Epithelial cell of esophagus (primary cell): ENCODE results near the gene TSPAN9.

Experiments
- DNase-seq: peaks from one replicate; pipeline ENCODE4 v3.0.0; 2010; ENCODE audit warnings: low read depth
- H3K4me3 ChIP-seq: 2 replicates; pipeline ENCODE4 v1.5.1; 2011; ENCODE audit warnings: mild to moderate bottlenecking, low read length, control low read depth
- TF ChIP-seq, protein P1 (sequence below): IDR thresholded peaks from 2 replicates; pipeline ENCODE4 v1.5.1; 2011; ENCODE audit warnings: low read depth, mild to moderate bottlenecking, low read length, control low read depth, inconsistent platforms; ENCODE audit not compliant: insufficient read depth; ENCODE audit errors: missing control alignments

Gene TSPAN9

DNA sequence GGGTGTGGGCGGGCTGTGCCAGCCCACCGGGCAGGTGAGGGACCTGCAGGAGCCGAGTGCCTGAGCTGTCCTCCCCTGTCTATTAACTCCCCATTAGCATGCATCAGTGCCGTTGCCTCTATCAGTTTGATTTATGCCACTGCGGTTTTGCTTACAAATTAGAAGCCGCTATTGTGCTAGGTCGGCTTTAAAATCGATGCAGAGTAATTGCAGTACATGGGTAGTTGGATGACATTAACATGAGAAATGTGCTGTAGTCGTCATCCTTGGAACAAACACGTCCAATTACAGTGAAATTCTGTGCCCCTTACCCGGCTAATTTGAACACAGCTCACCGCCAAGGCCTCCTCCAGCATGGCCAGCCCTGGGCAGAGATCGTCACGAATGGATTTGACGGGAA, 145.8 kb downstream of the TSPAN9 start:
- no peak overlapping the region for H3K4me3 ChIP-seq
- no peak for DNase-seq
- TF ChIP-seq, protein P1, sequence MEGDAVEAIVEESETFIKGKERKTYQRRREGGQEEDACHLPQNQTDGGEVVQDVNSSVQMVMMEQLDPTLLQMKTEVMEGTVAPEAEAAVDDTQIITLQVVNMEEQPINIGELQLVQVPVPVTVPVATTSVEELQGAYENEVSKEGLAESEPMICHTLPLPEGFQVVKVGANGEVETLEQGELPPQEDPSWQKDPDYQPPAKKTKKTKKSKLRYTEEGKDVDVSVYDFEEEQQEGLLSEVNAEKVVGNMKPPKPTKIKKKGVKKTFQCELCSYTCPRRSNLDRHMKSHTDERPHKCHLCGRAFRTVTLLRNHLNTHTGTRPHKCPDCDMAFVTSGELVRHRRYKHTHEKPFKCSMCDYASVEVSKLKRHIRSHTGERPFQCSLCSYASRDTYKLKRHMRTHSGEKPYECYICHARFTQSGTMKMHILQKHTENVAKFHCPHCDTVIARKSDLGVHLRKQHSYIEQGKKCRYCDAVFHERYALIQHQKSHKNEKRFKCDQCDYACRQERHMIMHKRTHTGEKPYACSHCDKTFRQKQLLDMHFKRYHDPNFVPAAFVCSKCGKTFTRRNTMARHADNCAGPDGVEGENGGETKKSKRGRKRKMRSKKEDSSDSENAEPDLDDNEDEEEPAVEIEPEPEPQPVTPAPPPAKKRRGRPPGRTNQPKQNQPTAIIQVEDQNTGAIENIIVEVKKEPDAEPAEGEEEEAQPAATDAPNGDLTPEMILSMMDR = no peak

DNA sequence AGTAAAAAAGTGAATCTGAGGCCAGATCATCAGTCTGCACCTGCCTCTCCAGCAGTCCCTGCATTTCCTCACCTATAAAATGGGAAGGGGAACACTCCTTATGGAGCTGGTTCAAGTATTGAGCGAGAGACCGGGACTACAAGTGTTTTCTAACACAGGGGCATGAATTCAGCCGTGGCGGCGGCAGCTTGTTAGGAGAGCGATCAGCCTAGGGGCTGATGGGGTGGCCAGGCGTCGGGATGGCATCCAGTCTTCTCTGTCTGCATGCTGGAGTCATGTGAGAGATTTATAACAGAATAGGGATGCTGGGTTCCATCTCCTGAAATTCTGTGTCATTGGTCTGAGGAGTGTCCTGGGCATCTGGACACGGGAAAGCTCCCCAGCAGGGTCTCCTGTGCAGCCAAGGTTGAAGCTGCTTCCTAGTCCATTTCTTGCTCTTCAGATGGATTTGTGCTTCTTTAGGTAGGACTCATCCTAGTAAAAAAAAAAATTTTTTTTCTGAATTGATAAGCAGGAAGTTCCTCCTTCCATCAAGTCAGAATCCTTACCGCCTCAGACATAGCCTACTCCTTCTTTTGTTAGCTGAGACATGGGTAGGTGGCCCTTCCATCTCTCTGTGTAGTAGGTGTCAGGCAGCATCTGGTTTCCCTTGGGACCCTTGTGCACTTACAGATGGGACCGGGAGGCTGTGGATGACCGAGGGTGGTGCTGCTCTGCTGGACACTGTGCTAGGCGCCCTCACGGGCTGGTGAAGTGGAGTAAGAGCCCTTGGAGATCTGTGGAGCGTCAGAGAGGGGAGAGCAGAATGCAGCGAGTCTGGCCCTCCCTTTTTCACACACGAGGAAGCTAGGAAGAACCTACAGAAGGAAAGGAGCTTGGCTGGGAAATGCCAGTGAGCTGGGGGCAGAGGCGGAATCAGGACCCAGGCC, 146.7 kb downstream of the TSPAN9 start:
- TF ChIP-seq, protein P1 = no peak
- no peak for DNase-seq
- H3K4me3 ChIP-seq = no peak overlapping the region

DNA sequence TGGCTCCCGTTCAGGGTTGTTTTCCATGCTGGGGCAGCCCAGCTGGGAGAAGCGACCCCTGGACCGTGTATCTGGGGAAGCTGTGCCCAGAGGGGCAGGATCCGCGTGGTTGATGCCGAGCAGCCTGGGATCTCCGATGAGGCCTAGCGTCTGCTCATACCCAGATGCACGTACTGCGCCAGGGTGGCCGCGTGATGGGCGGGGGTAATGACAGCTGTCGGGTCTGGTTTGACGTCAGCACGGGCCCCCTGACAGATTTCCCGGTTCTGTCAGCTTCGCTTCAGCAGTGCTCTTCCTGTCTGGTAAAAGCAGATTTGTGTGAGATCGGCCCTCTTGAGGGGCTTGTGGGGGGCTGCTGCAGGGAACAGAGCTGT, 147.3 kb downstream of the TSPAN9 start:
- DNase-seq = no peak
- TF ChIP-seq, protein P1 = no peak
- H3K4me3 ChIP-seq = no peak overlapping the region

DNA sequence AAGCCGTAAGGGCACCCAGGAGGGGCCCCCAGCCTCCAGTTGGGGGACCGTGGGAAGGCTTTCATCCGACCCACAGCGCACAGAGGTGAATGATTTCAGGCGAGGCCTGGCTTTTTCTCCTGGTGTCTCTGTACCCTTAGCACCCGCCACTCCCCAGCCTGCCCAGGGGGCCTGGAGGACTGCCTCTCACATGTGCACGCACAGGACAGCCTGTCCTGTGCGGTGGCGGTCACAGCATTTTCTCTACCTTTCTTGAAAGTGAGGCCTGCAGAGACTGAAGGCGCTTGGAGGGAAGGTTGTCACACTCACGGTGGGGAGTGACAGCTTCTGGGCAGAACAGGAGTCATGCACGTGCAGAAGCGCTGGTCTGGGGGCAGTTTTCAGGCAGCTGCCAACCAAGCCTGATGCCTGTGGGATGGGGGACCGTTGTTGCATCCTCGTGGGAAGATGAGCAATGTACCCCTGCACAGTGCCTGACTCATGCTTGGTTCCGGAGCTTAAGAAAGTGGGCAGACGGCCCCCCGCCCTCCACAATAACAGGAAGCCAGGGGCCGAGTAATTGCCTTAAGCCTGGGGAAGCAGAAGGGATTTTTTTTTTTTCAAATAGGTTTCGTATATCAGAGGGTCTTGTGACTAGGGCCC, 148.1 kb downstream of the TSPAN9 start:
- no peak for DNase-seq
- H3K4me3 ChIP-seq = no peak overlapping the region
- TF ChIP-seq, protein P1 = no peak

DNA sequence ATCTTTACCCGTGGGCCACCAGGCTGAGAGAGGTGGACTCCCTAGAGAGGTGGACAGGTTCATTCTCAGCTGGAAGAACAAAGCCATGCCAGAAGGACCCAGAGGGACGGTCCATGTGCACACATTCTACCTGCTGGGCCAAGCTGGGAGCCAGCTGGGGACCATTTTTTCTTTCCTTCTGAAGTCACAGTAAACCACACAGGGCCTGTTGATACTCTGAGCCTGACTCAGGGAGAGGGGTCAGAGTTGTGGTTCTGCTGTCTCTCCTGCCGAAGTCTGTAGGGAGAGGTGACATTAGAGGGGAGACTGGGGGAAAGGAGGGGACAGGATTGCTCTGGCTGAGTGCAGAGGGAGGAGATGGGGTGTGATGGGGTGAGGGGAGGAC, 148.6 kb downstream of the TSPAN9 start:
- TF ChIP-seq, protein P1 = no peak
- no peak for DNase-seq
- no peak overlapping the region for H3K4me3 ChIP-seq

DNA sequence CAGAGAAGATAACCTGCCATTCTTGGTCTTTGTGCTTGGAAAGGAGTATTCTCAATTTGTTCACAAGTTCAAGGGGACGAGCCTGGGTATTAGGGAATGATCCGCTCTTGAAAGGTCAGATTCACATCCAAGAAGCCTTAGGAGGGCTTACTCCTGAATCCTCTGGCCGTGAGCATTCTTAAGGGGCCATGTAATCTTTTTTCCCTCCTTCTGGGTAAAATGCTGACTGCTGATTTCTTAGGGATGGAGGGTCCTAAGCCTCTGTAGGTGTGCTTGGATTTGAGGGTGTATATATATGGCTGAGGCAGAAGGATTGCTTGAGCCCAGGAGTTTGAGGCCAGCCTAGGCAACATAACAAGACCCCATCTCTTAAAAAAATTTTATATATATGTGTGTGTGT, 149.1 kb downstream of the TSPAN9 start:
- no peak for DNase-seq
- H3K4me3 ChIP-seq = no peak overlapping the region
- TF ChIP-seq, protein P1 = no peak
